RPMI7951 (cell line): ENCODE data around the gene GCLC. TPM values are rescaled to one million over a fixed set of nuclear protein-coding genes. Genes with fewer than 3 reads are reported as not detected.
"Not testable (repeated sequence)": the region's sequence is repeated elsewhere in the genome, so short reads cannot be mapped to it uniquely, and the experiment has no call there.

ENCODE experiments used
- DNase-seq: peaks from one replicate; pipeline ENCODE4 v3.0.0-alpha.2; 2012; ENCODE audit warnings: low read depth
- total RNA-seq: library from RNA; depleted of rRNA; stranded (reverse); fragments of >200 nt; shearing (Covaris generic); gene quantifications from 2 replicates; pipeline ENCODE4 v1.2.3, GENCODE V29; 2014; rRNA removed

Gene GCLC
- total RNA-seq: 8.2 and 9.4 TPM in 2 replicates

DNA sequence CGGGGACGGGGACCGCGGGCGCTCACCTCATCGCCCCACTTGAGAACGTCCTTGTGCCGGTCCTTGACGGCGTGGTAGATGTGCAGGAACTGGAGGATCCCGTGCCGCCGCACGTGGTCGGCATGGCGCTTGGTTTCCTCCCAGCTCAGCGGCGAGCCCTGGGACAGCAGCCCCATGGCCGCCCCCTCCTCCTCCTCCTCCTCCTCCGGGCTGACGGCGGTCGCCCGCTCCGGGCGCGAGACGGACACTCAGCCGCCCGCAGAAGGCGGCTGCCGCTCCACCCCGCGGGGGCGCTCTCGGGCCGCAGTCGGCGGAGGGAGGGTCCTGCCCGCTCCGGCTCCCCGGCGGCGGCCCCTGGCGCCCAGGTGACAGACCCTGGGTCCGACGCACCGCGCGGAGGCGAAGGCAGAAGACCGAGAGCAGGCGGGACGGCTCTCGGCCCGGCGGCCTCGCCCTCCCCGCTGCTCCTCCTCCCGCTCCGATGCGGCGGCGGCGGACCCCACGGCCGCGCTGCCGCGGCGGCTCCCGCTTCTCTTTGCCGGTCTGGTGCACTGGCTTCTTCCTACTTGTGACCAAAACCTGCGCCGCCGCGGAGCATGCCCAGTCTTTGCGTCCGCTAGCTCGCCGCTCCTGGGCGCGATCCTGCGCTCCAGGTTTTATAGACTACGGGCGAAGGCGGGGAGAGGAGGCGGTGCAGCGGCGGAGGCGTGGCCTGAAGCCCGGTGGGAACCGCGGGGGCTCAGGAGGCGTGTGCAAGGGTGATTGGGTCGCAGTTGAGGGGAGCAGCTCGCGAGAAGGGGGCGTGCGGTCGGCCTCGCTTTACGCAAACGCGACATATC lies at the start of gene GCLC:
GCLC (minus strand) TSS at position 632 of the 839 bp plus-strand sequence; CDS start at position 176, 456 bp downstream.
- DNase-seq: peak; percentile 94

DNA sequence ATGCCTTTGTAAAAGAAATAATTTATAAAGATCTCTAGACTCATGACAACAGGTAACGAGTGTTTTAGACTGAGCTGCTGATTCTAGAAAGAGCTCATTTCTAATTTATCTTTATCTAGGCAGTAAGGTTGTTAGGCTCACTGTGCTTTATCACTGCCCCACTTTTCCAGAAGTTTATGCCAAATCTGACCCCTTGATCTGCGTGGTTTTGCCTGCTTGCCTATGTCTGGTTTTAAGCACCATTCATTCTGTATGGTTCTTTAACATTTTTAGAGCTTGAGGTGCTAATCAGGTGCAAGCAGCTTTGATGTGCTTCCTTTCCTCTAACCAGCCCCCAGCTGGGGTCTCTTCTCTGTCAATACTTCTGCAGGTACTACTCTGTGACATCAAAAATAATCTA lies 49.7 kb upstream of the GCLC start:
- no peak for DNase-seq

DNA sequence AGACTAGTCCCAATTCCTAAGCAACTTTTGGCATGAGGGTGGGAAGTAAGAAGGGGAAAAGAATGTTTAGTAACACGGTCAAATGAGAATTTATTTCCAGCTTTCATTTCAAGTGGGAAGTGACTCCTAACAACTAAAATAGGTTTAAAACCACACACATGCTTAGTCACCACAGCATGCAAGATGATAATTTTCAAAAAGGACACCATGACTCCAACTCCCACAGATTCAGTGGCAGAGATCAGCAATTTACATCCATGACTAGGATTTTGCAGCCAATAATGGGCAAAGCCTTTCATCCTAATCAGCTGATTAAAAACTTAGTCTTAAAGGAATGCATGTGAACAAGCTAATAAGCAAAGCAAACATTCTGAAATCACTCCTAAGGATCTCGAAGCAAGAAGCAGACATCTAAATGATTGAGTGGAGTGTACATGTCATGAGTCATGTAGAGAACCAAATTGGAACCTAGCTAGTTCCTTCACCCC lies 48.1 kb upstream of the GCLC start:
- DNase-seq: peak; percentile 66

DNA sequence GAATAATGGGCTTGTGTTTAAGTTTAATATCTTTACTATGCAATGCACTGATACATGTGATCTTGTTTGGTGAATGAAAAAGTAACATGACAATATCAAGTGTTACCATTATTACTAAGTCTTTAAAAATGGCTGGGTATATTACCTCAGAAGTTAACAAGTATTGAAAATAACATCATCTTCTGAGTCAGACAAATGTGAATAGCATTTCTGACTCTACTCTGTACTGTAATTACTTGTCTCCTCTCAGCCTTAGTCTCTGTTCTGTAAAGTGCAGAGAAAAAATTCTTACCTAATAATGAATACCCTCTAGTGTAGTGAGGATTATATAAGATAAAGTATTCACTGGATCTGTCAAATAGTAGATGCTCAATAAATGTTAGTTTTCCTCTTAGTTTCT lies 47.0 kb upstream of the GCLC start:
- DNase-seq: no peak

DNA sequence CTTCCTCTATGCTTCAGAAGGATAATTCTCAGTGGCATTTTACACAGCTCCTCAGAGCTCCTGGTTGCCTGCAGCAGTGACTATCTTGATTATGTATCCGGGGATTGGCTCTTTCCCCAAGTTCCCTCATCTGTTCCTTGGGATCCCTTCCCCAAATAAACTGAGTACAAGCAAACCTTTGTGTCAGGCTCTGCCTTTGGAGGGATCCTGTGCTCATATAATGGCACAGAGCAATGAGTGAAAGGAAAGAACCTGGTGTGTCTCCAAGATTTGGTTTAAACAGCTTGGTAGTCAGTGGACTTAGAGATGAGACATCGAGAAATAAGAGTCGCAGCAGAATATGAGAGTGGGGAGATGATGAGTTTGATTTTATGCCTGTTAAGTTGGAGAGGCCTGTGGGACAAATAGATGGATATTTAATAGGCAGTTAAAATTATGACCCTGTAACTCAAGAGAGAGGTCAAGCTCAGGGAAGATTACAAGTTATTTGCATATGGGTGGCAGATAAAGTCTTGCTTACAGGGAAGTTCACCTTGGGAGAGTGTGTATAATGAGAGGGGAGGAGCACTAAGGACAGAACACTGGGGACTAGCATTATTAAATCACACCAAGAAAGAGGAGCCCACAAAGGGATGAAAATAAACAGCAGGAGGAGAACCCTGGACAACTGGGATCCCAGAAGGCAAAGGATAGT lies 44.1 kb upstream of the GCLC start:
- DNase-seq: no peak

DNA sequence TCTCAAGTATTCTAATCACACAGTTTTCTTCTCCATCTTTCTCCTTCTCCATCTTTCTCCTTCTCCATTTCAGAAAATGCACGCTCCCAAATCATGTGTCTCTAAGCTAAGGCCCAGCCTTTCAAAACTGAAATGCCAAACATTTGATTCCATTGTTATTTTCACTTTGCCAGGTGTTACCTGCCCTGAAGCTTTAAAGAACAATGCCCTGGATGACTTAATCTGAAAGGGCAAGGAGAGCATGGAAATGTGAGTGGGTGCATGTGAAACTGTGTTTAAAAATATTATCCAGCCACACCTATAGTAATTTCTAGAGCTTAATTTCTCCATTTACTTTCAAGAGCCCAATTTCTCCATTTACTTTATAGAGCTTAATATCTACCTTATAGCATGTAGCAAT lies 42.4 kb upstream of the GCLC start:
- DNase-seq: no peak

DNA sequence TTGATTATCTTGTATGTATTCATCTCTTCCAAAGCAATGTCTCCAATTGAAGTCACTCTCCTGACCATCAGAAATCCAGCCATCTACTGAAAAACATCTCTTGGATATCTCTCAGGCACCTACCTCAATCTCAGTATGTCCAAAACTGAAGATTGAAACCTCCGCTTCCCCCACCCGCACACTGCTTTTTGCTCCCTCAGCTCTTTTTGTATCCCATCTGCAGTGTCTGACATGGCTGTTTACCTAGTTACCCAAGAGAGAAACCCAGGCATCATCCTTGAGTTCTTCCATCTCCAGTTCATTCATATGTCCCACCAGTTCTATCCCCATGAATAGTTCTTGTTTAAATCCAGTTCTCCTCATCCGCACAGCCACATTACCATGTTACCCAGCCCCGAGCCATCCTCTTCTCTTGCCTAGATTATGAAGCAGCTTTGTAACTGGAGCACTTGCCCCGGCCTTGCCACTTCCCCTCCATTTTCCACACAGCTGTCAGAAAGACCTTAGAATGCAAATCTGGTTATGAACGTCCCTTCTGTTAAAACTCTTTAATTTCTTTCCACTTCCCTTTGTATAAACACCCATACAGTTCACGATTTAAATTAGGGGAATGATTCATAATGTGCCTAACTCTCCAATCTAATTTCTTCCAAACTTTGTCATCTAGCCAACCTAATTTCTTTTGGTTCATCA lies 40.5 kb upstream of the GCLC start:
- DNase-seq: no peak

DNA sequence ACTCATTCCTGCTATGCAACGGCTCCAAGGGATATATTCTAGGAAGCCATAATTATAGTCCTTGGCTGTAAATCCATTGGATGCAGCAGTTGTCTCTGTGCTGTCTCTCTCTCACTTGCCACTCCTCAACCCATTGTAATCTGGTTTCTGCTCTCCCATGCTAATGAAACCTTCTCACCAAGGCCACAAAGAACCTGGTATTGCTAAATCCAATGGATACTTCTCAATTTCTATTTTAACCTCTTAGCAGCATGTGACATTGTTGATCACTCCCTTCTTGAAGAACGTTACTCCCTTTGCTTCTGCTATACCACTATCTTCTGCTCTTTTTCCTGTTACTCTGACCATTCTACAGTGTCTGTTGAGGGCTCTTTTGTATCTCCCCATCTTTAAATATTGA lies 39.8 kb upstream of the GCLC start:
- DNase-seq: no peak

DNA sequence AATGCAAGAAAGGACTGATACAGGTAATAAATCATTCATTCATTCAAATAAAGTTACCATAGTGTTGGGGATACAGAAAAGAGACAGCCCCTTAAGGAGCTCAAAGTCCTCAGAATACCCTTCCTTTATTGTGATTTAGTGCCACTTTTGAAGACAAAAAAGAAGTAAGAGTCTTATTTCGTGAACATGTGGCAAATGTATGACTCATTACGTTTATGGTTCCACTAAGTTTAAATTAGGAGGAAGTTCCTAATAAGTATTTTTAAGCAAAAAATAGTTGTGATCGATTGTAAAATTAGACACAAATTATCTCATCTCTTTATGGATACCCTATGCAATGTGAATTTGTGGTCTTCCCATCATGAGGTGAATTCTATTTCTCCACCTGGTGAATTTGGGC lies 38.5 kb upstream of the GCLC start:
- DNase-seq: no peak

DNA sequence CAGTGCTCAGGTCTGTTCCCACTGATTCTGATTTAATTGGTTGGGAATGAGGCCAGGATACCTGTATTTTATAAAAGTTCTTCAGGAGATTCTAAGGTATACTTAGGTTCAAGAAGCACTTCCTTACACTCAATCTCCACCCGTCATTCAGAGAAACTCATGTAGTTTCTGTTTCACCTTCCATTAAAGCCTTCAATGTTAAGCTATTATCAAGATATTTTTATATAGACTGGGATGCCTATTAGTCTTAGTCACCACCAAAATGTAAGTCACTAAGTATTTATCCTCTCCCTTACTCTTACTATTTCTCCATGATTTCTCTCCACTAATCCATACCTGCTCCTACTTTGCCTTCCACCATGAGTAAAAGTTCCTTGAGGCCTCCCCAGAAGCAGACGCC lies 38.1 kb upstream of the GCLC start:
- DNase-seq: no peak

DNA sequence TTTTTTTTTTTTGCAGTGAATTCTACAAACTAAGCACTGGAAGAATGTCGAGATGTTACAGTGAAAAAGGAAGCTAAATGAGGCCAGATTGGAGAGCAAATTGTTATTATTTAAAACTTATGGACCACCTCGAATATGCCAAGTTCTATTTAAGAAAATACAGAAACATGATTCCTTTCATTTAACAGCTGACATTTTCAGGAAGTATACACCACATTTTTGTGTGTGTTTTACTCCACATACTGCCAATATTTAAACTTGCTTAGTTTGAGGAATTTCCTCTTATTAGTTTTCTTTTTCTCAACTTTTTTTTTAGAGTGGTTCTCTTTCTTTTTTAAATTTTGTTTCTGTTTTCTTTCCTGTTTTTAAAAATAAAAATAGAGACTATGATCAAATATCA lies 37.0 kb upstream of the GCLC start:
- no peak for DNase-seq

DNA sequence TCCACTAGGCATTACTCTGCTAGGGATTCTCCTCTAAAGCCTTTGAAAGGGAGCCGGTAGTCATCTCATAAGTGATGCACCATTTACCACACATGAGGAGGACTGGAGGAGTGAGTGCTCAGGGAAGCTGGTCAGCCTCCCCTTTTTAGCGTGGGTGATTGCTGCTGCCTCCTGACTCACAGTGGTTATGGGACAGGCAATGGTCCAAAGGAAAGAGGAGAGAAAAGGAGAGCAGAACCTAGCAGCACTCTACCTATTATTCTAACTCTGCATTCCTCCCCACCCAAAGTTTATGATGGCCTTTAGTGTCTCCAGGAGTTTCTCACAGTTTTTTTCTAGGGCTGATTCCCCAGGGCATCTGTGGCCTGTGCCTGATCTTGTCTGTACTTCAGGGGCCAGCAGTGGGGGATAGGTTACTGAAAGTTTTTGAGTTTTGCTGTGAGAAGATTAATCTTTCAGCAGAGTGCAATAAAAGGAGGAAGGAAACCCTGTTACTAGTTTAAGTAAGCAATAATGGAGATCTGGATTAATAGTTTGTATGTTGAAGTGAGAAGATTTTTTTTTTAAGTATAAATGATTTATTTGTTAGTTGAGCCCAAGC lies 36.4 kb upstream of the GCLC start:
- peak; percentile 29 for DNase-seq

DNA sequence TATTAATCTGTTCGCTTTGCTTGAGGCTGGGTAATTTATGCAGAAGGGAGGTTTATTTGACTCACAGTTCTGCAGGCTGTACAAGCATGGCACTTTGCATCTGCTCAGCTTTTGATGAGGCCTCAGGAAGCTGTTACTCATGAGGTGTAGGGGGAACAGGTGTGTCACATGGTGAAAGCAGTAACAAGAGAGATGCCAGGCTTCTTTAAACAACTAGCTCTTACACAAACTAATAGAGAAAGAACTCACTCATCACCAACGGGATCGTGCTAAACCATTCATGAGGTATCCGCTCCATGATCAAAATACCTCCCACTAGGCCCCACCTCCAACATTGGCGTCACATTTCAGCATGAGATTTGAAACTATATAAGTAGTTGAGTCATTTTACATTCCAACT lies 34.4 kb upstream of the GCLC start:
- DNase-seq: no peak

DNA sequence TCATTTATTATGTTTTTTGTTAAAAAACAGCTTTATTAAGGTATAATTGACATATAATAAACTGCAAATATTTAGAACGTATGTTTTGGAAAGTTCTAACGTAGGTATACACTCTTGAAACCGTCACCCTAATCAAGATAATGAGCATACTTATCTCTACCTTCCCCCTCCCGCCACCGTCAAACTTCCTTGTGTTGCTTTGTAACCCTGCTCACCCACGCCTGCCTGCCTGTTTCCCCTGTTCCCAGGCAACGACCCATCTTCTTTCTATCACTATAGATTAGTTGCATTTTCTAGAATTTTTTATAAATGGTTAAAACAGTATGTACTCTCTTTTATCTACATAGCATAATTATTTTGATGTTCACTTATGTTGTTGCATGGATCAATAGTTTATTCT lies 33.5 kb upstream of the GCLC start:
- DNase-seq: no peak

DNA sequence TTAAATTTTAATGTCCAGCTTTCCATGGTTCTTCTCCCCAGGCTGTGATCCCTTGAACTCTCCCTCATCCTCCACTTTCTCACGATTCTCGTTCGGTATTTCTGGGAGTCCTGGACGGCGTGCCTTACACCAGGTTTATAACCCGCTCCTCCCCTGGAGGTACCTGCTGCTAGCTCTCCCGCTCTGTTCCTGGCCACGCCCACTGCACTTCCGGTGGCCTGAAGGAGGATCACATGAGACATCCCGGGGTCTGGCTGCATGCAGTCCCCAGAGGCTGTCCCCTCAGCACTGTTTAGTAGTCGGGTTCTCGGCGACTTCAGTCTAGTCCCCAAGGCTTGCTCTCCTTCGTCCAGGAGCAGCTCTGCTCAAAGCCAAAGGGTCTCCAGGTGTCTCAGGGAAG lies 28.4 kb upstream of the GCLC start:
- DNase-seq: no peak

DNA sequence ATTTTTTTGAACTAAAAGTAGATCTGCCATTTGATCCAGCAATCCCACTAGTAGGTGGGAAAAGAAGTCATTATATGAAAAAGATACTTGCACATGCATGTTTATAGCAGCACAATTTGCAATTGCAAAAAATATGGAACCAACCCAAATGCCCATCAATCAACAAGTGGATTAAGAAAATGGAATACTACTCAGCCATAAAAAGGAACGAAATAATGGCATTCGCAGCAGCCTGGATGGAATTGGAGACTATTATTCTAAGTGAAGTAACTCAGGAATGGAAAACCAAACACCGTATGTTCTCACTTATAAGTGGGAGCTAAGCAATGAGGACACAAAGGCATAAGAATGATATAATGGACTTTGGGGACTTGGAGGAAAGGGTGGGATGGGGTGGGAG lies 27.5 kb upstream of the GCLC start:
- not testable (repeated sequence) for DNase-seq

DNA sequence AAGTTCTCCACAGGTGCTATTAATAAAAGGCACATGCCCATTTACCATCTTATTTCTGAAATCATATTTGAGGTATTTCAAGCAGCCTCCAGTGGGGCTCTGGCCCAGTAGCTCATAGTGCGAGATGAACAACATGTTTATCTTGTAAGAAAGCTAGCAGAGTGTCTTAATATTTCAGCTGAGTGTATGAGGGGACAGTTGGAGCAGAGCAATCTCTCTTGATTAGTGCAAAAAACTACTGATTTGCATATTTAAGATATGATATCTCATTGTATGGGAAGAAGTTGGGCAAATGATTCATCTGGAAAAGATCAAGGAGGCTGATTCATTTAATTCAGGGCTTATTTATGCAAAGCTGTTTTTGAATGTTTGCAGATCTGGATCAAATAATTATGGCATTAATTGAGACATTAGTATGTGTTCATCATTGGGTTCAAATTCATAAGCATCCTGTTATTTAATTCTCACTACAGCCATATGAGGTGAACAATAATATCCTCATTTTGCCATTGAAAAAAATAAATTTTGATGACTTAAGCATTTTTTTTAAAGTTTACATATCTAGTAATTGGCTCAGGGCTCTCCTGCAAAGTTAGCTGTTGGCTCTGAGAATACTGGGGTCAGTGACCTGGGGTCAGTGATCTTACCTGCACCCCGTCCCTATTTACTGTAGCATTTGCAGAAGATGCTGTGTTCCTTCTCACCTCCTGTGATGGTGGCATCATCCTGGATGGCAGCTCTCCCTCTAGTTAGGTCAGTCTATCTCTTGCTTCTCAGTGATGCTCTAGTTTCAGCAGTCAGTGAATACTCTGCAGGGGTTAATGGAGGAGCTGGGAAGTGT lies 24.1 kb upstream of the GCLC start:
- DNase-seq: no peak

DNA sequence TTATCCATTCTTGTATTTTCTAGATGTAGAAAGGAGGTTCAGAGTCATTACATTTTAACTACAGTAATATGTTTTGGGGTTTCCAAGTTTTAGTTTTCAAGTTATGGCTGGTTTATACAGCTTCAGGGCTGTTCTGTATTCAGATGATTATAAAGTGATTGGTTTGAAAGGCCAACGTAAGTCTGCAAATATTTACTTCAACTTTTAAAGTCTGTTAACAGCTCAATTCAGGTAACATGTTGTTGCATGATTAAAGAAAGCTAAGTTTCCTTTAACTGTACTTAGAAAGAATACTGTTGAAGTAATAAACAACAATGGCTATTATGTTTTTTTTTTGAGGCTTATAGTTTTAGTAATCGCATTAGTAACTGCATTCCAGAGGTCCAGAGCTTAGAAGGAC lies 22.8 kb upstream of the GCLC start:
- DNase-seq: no peak

DNA sequence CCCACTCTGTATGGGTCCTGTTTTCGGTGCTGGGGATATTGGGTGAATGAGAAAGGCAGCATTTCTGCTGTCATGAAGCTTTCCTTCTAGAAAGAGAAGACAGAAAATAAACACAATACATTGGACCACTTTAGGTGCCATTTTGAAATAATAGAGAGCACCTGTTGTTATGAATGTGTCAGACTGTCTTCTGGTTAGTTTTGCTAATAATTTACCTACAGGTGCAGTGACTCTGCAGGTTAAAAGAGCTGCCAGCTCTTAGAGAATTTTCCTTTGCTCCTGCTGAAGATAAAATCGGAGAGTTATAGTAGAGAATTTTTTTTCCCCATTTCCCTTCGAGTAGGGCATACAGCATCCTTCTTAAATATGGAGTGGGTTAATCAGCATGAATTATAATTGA lies 21.9 kb upstream of the GCLC start:
- DNase-seq: no peak

DNA sequence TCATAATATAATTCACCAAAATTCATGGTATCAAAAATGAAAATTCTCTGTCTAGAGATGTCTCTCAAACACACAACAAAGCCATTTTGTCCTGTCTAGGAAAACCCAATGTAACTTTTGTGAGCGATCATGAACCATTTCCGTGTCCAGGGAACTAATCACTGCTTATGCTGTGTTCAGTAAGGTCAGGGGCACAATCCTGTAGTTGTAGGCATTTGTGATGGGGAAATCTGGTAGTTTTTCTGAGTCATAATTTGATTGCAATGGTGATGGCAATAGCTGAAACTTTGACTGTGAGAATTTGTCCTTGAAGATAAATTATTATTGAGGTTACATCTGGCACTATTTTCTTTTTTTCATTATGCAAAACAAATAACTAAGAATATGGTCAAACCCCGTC lies 21.0 kb upstream of the GCLC start:
- DNase-seq: no peak

DNA sequence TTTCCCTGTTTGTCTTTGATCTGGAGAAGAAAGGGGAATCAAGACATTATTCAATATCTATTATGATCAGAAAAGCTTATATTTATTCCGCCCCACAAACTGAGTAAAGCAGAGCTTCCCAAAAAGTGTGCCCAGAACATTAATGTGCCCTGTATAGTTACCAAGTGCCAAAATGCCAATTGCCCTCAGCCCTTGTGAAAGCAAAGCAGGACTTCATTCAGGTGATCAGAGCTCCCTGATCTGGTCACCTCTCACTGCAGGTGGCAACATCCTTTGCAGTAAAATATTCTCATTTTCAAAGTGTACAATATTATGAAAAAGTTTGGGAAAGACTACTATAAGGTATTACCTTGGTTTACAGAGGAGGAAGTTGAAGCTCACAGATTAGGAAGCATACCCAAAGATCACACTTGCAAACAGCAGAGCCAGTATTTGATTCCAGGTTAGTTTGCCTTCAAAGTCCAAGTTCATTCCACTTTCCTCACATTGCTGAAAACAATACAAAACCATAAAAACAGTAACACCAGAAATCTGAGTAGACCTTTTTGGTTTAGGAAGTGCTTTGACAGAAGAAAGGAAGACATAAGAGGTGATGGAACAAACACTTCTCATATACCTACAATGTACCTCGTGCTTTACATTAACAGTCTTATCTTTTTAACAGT lies 19.6 kb upstream of the GCLC start:
- no peak for DNase-seq
